ENCODE data around the gene ATF7.

DNA sequence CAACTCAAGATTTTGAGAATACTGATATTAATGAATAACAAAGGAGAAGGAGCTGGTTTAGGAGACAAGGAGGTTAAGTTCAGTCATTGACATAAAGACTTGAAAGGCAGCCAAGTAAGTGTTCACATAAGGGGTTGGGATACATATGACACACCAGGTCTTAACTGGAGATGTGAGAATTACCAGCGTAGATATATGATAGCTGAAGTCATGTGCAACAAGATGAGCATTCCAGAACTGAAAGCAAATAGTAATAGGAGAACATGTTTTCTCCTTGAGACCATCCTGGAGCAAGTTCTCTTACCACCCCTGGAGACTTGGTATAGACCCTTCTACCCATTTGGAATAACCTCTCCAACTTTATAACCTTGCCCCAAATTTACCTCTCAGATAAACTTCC, 75.6 kb downstream of the ATF7 start:
- TF ChIP-seq, protein P1, sequence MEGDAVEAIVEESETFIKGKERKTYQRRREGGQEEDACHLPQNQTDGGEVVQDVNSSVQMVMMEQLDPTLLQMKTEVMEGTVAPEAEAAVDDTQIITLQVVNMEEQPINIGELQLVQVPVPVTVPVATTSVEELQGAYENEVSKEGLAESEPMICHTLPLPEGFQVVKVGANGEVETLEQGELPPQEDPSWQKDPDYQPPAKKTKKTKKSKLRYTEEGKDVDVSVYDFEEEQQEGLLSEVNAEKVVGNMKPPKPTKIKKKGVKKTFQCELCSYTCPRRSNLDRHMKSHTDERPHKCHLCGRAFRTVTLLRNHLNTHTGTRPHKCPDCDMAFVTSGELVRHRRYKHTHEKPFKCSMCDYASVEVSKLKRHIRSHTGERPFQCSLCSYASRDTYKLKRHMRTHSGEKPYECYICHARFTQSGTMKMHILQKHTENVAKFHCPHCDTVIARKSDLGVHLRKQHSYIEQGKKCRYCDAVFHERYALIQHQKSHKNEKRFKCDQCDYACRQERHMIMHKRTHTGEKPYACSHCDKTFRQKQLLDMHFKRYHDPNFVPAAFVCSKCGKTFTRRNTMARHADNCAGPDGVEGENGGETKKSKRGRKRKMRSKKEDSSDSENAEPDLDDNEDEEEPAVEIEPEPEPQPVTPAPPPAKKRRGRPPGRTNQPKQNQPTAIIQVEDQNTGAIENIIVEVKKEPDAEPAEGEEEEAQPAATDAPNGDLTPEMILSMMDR (IDR thresholded peaks at IDR 0.05; ENCODE audit: low read depth, low read length, poor library complexity, severe bottlenecking): no peak
- TF ChIP-seq EZH2phosphoT487 (IDR thresholded peaks at IDR 0.05; ENCODE audit: borderline replicate concordance, low read length): no peak

Measured in DOHH2 (cell line).